GM10248 (cell line): ENCODE results near the gene MAN1C1.

Experiments used
- CTCF ChIA-PET: fragments of 300-600 bp; sonication (Branson Sonifier 250); formaldehyde crosslinking; extraction: SDS; loops from one replicate; lab custom pipeline; 2021; ENCODE audit warnings: antibody characterized with exemption; lab: Yijun Ruan, JAX
- POLR2A ChIA-PET: fragments of 350-650 bp; sonication (Branson Sonifier 250); formaldehyde crosslinking; extraction: SDS; loops from one replicate; lab custom pipeline; 2020; ENCODE audit warnings: antibody characterized with exemption; lab: Yijun Ruan, JAX
- DNase-seq: peaks from one replicate; pipeline ENCODE4 v3.0.0; 2012; ENCODE audit errors: extremely low spot score
- CTCF ChIP-seq: IDR thresholded peaks from 2 replicates; pipeline ENCODE4 v1.5.1; 2012; ENCODE audit warnings: mild to moderate bottlenecking, low read depth; ENCODE audit errors: extremely low read depth, missing control alignments, control extremely low read depth

Gene MAN1C1

GRCh38 chr1:25687221-25688017 is 70.8 kb downstream of the MAN1C1 start:
- no peak for TF ChIP-seq CTCF
- no peak for DNase-seq
- ChIA-PET POLR2A (no interaction called here), CTCF (no interaction called here)

- CTCF ChIA-PET = no interaction called here
- POLR2A ChIA-PET = no interaction called here
- no peak for TF ChIP-seq CTCF
- DNase-seq = no peak
These were observed 72.0 kb downstream of the MAN1C1 start for GRCh38 chr1:25688390-25689119.

- ChIA-PET POLR2A (no interaction called here), CTCF (no interaction called here)
- TF ChIP-seq CTCF = no peak
- no peak for DNase-seq
These were observed 73.2 kb downstream of the MAN1C1 start for GRCh38 chr1:25689686-25690381.

GRCh38 chr1:25690396-25690956 is 73.9 kb downstream of the MAN1C1 start:
- no peak for DNase-seq
- ChIA-PET POLR2A (no interaction called here), CTCF (no interaction called here)
- no peak for TF ChIP-seq CTCF

GRCh38 chr1:25691211-25691610 is 74.6 kb downstream of the MAN1C1 start:
- no peak for TF ChIP-seq CTCF
- POLR2A ChIA-PET = no interaction called here
- CTCF ChIA-PET = no interaction called here
- no peak for DNase-seq

- peak; percentile 50 for DNase-seq
- TF ChIP-seq CTCF = peak; percentile 46
- CTCF ChIA-PET = interaction anchor here (0.8 to 1.6 kb wide), 5 partner anchors 12 to 93 kb away, joined by 3 to 4 read pairs (median 3); no protein-coding TSS in a partner anchor
- POLR2A ChIA-PET = no interaction called here
These were observed 76.0 kb downstream of the MAN1C1 start for GRCh38 chr1:25692560-25692959.
